Central memory CD8-positive, alpha-beta T cell (primary cell): ENCODE measurements around the gene NHLRC1.

Experiments
- ATAC-seq: fragments of 150-1000 bp; cut with Tn5 transposase; replicated peaks from 2 replicates; pipeline ENCODE4 v1.10.0; 2022; ENCODE audit warnings: mild to moderate bottlenecking, moderate FRiP score, moderate number of reproducible peaks; ENCODE audit not compliant: poor library complexity, severe bottlenecking; ENCODE audit errors: extremely low read depth
- DNase-seq, 2 donors: peaks; one replicate each; pipeline ENCODE4 v3.0.0; 2021; ENCODE audit warnings: low spot score in 2 of 2
- H3K27ac Mint-ChIP-seq: one replicate; pipeline ENCODE4 v1.8.0; 2022; ENCODE audit warnings: low read depth, mild to moderate bottlenecking, moderate library complexity, mixed read lengths
- H3K27me3 Mint-ChIP-seq: one replicate; pipeline ENCODE4 v1.8.0; 2022; ENCODE audit warnings: mixed read lengths
- H3K36me3 Mint-ChIP-seq: one replicate; pipeline ENCODE4 v1.8.0; 2022; ENCODE audit warnings: mild to moderate bottlenecking, moderate library complexity, mixed read lengths; ENCODE audit not compliant: insufficient read depth
- H3K4me1 Mint-ChIP-seq: one replicate; pipeline ENCODE4 v1.8.0; 2022; ENCODE audit warnings: mixed read lengths
- H3K4me3 Mint-ChIP-seq: one replicate; pipeline ENCODE4 v1.8.0; 2022; ENCODE audit warnings: mild to moderate bottlenecking, moderate library complexity, mixed read lengths
- H3K9me3 Mint-ChIP-seq: one replicate; pipeline ENCODE4 v1.8.0; 2022; ENCODE audit warnings: mixed read lengths

The NHLRC1 gene

DNA sequence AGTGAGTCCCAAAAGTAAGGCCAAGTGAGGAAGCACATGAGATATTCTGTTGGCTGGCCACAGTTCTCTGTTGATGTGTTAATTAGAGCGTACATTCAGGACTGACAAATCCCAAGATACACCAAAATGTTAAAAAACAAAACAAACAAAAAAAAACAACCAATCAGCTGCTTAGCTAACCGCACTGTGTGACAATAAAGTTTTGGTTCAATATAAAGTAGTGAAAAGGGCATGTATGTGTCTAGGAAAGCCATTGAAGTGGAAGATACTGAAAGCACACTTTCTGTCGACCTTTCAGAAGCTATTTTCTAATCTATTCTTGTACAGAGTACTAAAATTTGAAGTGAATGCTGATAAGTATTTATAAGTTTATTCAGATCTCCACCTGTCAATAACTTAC is 26.1 kb downstream of the NHLRC1 start:
- H3K9me3 Mint-ChIP-seq: no peaks in the 10 kb centered on the region
- DNase-seq: no peak
- no peaks in the 10 kb centered on the region for H3K4me1 Mint-ChIP-seq
- no peak for ATAC-seq
- H3K36me3 Mint-ChIP-seq: peaks cover 4% of the 10 kb centered on the region
- H3K27ac Mint-ChIP-seq: no peak overlapping the region
- H3K27me3 Mint-ChIP-seq: peaks cover 32% of the 10 kb centered on the region
- H3K4me3 Mint-ChIP-seq: no peak overlapping the region

DNA sequence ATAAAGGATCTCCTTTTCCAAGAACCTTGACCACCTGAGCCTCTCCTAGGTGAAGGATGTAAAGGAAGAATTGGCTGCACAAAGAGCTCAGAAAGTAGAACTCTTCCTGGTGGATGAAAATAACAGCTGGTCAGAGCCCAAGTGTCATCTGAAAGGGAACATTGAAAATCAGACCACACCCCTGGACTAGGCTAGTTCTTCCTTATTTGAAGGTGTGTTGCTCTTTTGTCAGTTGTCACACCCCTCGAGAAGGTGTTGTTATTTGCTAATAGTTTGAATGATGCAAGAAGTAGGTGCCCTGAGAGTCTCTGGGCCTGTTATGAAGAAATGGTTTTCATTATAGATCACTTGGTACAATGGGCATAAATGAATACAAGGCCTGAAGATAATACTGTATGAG is 31.1 kb downstream of the NHLRC1 start:
- Mint-ChIP-seq H3K36me3 (peaks cover 4% of the 10 kb centered on the region), H3K27ac (no peak overlapping the region), H3K9me3 (no peaks in the 10 kb centered on the region), H3K4me1 (no peaks in the 10 kb centered on the region), H3K4me3 (no peak overlapping the region), H3K27me3 (peaks cover 33% of the 10 kb centered on the region)
- ATAC-seq: no peak
- DNase-seq: no peak

DNA sequence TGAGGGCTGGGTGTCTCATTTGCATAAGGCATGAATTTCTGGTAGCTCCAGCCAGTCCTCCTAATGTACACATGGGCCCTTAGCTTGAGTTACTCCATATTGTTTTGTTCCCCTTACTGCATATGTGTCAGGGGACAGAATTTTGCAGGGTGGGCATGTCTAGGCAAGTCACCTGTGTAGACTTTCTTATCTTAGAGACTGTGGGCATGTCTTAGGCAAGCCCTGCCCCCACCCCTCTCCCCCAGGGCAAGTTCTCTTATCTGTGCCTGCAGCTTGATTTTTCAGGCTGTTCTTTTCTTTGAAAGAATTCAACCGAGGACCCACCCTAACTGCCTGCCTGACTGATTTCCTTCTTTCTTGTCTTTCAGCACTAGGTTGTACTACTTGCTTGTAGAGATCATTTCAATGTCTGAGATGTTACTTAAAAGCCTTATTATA is 32.1 kb downstream of the NHLRC1 start:
- Mint-ChIP-seq H3K9me3 (no peaks in the 10 kb centered on the region), H3K36me3 (peaks cover 2% of the 10 kb centered on the region), H3K27ac (no peak overlapping the region), H3K4me3 (no peak overlapping the region), H3K27me3 (peaks cover 41% of the 10 kb centered on the region), H3K4me1 (no peaks in the 10 kb centered on the region)
- DNase-seq: no peak
- ATAC-seq: no peak

DNA sequence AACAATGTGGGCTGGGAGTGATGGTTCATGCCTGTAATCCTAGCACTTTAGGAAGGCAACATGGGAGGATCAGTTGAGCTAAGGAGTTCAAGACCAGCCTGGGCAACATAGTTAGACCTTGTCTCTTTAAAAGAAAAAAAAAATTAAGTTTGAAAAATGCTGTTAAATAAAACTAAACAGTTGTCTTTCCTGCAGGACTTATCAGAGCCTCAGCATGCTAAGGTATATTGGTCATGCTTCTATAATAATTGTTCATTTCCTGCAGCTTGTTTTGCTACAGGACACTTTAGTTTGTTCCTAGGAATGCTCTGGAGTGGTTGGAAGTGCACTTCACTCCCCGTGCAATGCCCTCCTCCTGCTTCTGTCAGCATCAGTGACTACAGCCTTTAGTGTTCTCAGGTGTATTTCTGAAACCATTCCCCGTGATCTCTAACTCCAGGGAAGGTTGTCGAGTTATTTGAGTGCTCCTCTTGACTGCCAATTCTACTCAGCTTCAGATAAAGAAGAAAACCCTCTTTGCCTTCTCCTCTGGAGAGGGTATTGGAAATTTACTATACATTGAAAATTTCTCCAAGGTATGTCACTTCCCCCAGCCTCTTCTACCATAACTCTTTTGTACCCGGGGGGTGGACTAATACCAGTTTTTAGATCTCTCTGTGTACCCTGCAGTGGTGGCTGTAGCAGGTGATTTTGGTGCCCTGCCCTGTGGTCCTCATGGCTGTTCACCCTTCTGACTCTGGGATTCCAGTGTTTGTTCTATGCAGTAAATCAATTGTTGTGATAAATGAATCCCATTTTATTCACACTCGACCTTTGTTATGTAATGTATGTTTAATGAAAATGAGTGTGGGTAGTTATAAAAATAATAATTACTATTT is 33.8 kb downstream of the NHLRC1 start:
- H3K27ac Mint-ChIP-seq: no peak overlapping the region
- H3K36me3 Mint-ChIP-seq: peaks cover 2% of the 10 kb centered on the region
- H3K27me3 Mint-ChIP-seq: peaks cover 44% of the 10 kb centered on the region
- H3K4me3 Mint-ChIP-seq: no peak overlapping the region
- no peaks in the 10 kb centered on the region for H3K4me1 Mint-ChIP-seq
- DNase-seq (no peak), ATAC-seq (no peak)
- H3K9me3 Mint-ChIP-seq: no peaks in the 10 kb centered on the region

- no peak for ATAC-seq
- Mint-ChIP-seq H3K4me3 (no peak overlapping the region), H3K36me3 (no peaks in the 10 kb centered on the region)
These were observed 34.9 kb downstream of the NHLRC1 start for GRCh38 chr6:18087396-18088165.

GRCh38 chr6:18081025-18081668 is 41.3 kb downstream of the NHLRC1 start:
- H3K36me3 Mint-ChIP-seq: no peaks in the 10 kb centered on the region
- H3K9me3 Mint-ChIP-seq: no peaks in the 10 kb centered on the region
- H3K27ac Mint-ChIP-seq: no peak overlapping the region
- DNase-seq: no peak
- H3K27me3 Mint-ChIP-seq: peaks cover 29% of the 10 kb centered on the region
- H3K4me3 Mint-ChIP-seq: no peak overlapping the region
- no peaks in the 10 kb centered on the region for H3K4me1 Mint-ChIP-seq
- no peak for ATAC-seq

More at GRCh38 chr6:18087396-18088165, 34.9 kb downstream of the NHLRC1 start:
- Mint-ChIP-seq H3K27ac (no peak overlapping the region), H3K27me3 (peaks cover 44% of the 10 kb centered on the region), H3K9me3 (no peaks in the 10 kb centered on the region), H3K4me1 (no peaks in the 10 kb centered on the region)
- no peak for DNase-seq

GRCh38 chr6:18080544-18080943 is 41.9 kb downstream of the NHLRC1 start:
- Mint-ChIP-seq H3K27me3 (peaks cover 29% of the 10 kb centered on the region), H3K36me3 (no peaks in the 10 kb centered on the region), H3K4me3 (no peak overlapping the region), H3K9me3 (no peaks in the 10 kb centered on the region), H3K4me1 (no peaks in the 10 kb centered on the region), H3K27ac (no peak overlapping the region)
- DNase-seq: no peak
- ATAC-seq: no peak

- H3K27ac Mint-ChIP-seq: no peak overlapping the region
- no peaks in the 10 kb centered on the region for H3K4me1 Mint-ChIP-seq
- no peak overlapping the region for H3K4me3 Mint-ChIP-seq
- no peaks in the 10 kb centered on the region for H3K36me3 Mint-ChIP-seq
- ATAC-seq (no peak), DNase-seq (no peak)
- H3K27me3 Mint-ChIP-seq: peaks cover 23% of the 10 kb centered on the region
- H3K9me3 Mint-ChIP-seq: no peaks in the 10 kb centered on the region
These were observed 43.6 kb downstream of the NHLRC1 start for GRCh38 chr6:18078866-18079265.

DNA sequence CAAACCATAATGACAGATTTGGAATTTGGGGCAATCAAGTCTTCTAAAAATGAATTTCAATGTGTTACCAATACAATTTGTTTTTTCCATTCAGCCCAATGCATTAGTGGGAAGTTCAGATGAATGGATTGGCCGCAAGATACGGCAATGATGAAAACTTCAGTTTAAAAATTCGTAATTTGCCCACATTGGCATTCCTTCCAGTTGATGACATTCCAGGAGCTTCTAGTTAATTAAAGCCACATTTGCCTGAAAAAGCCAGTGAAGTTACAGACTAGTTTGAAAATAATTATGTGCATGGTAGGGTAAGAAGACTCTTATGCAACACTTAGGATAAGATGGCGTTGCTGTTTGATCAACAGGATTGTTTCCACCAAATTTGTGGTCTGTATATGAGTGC is 46.2 kb downstream of the NHLRC1 start:
- DNase-seq: no peak
- H3K27ac Mint-ChIP-seq: no peak overlapping the region
- no peak overlapping the region for H3K4me3 Mint-ChIP-seq
- no peaks in the 10 kb centered on the region for H3K4me1 Mint-ChIP-seq
- H3K36me3 Mint-ChIP-seq: no peaks in the 10 kb centered on the region
- no peak for ATAC-seq
- H3K9me3 Mint-ChIP-seq: no peaks in the 10 kb centered on the region
- peaks cover 37% of the 10 kb centered on the region for H3K27me3 Mint-ChIP-seq

DNA sequence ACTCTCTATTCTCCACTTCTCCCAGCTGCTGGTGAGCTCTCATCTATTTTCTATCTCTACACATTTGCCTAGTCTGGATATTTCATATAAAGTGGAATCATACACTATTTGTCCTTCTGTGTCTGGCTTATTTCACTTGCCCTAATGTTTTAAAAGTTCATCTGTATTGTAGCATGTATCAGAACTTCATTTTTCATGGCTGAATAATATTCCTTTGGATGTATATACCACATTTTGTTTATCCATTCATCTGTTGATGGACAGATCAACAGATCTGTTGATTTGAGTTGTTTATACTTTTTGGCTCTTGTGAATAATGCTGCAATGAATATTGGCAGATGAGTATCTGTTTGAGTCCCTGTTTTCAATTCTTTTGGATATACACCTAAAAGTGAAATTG is 49.6 kb downstream of the NHLRC1 start:
- no peaks in the 10 kb centered on the region for H3K4me1 Mint-ChIP-seq
- DNase-seq (no peak), ATAC-seq (no peak)
- no peaks in the 10 kb centered on the region for H3K9me3 Mint-ChIP-seq
- no peak overlapping the region for H3K4me3 Mint-ChIP-seq
- H3K36me3 Mint-ChIP-seq: no peaks in the 10 kb centered on the region
- H3K27me3 Mint-ChIP-seq: peaks cover 51% of the 10 kb centered on the region
- no peak overlapping the region for H3K27ac Mint-ChIP-seq

DNA sequence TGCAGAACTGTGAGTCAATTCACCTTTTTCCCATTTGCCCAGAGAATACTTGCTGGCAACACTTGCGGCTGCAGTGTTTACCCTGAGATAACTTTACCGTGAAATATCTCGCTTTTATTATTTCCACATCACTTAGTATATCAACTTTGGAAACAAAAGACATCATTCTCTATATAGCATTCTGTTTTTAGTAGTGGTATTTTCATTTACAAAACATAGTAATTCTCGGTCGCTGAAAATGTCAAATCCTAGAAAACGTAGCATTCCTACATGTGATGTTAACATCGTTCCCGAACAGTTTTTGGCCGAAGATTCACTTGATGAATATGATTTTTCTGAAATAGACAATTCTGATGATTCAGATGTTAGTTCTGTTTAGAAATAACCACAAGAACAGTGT is 52.0 kb downstream of the NHLRC1 start:
- Mint-ChIP-seq H3K27me3 (peaks cover 36% of the 10 kb centered on the region), H3K4me1 (no peaks in the 10 kb centered on the region), H3K27ac (no peak overlapping the region), H3K36me3 (no peaks in the 10 kb centered on the region), H3K9me3 (no peaks in the 10 kb centered on the region), H3K4me3 (no peak overlapping the region)
- no peak for DNase-seq
- no peak for ATAC-seq
